Activated B cell treated with CpG ODN at 0.5 μM for 24 hours (primary cell): ENCODE data around the gene SMTN. TPM values are rescaled to one million over a fixed set of nuclear protein-coding genes. Genes with fewer than 3 reads are reported as not detected.
"Not testable (repeated sequence)": the region's sequence is repeated elsewhere in the genome, so short reads cannot be mapped to it uniquely, and the experiment has no call there.

Experiments used
- ATAC-seq: fragments of 200-7000 bp; cut with Tn5 transposase; one replicate; pipeline ENCODE4 v1.10.0; 2021; ENCODE audit warnings: low read depth, mild to moderate bottlenecking, moderate library complexity
- CTCF ChIA-PET: fragments of 350-600 bp; sonication (Branson Sonifier 250); formaldehyde crosslinking; loops from one replicate; lab custom pipeline; 2021; ENCODE audit warnings: antibody characterized with exemption; lab: Charles Lee
- POLR2A ChIA-PET: fragments of 350-600 bp; sonication (Branson Sonifier 250); formaldehyde crosslinking; loops from one replicate; lab custom pipeline; 2021; ENCODE audit warnings: antibody characterized with exemption; lab: Charles Lee
- DNase-seq: peaks from one replicate; pipeline ENCODE4 v3.0.0; 2022
- H3K27ac Mint-ChIP-seq: one replicate; pipeline ENCODE4 v1.8.0; 2020; ENCODE audit warnings: mixed read lengths
- H3K27me3 Mint-ChIP-seq: one replicate; pipeline ENCODE4 v1.8.0; 2021; ENCODE audit warnings: mixed read lengths
- H3K36me3 Mint-ChIP-seq: one replicate; pipeline ENCODE4 v1.8.0; 2021; ENCODE audit warnings: low read depth, mixed read lengths
- H3K4me1 Mint-ChIP-seq: one replicate; pipeline ENCODE4 v1.8.0; 2021; ENCODE audit warnings: mixed read lengths
- H3K4me3 Mint-ChIP-seq: one replicate; pipeline ENCODE4 v1.8.0; 2020; ENCODE audit warnings: mild to moderate bottlenecking, mixed read lengths
- H3K9me3 Mint-ChIP-seq: one replicate; pipeline ENCODE4 v1.8.0; 2020; ENCODE audit warnings: mixed read lengths
- intact Hi-C: fragments of 100-400 bp; cut with micrococcal nuclease; formaldehyde crosslinking; loops from one replicate; pipeline ENCODE4 v1.15.1; 2024
- total RNA-seq: library from RNA; stranded (reverse); gene quantifications from 2 replicates; pipeline ENCODE4 v1.2.3, GENCODE V29; 2022
- TF ChIP-seq, protein P1 (sequence below): fragments of 200-600 bp; IDR thresholded peaks from one replicate; pipeline ENCODE4 v1.8.0; 2022; ENCODE audit warnings: antibody characterized with exemption, mild to moderate bottlenecking

SMTN gene
- total RNA-seq, 1 donor from 2014 or later, result 3.1 TPM

DNA sequence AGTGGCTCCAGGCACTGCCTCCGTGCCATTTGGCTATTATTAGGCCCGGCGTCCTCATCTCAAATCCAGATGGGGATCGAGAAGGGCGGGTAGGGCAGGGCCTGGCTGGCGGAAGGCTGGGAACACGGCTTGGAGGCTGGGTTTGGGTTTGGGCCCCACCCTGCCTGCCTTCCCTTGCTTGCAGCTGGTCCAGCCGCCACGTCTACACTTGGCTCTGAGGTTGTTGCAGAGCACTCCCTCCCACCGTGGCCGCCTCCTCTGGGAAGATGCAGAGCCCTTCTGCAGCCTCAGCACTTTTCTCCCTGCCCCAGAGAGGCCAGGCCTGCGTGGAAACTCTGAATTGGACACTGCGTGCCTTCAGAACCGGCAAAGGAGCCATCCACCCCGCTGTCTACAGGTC lies 5.2 kb upstream of the SMTN start:
- intact Hi-C loops, result no loop called here
- ChIA-PET POLR2A (no interaction called here), CTCF (no interaction called here)
- DNase-seq, result no peak
- TF ChIP-seq, protein P1, sequence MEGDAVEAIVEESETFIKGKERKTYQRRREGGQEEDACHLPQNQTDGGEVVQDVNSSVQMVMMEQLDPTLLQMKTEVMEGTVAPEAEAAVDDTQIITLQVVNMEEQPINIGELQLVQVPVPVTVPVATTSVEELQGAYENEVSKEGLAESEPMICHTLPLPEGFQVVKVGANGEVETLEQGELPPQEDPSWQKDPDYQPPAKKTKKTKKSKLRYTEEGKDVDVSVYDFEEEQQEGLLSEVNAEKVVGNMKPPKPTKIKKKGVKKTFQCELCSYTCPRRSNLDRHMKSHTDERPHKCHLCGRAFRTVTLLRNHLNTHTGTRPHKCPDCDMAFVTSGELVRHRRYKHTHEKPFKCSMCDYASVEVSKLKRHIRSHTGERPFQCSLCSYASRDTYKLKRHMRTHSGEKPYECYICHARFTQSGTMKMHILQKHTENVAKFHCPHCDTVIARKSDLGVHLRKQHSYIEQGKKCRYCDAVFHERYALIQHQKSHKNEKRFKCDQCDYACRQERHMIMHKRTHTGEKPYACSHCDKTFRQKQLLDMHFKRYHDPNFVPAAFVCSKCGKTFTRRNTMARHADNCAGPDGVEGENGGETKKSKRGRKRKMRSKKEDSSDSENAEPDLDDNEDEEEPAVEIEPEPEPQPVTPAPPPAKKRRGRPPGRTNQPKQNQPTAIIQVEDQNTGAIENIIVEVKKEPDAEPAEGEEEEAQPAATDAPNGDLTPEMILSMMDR, result no peak
- no peak for ATAC-seq
- no peaks in the 10 kb centered on the region for H3K36me3 Mint-ChIP-seq
- no peaks in the 10 kb centered on the region for H3K27me3 Mint-ChIP-seq
- H3K27ac Mint-ChIP-seq, result no peak overlapping the region
- H3K4me1 Mint-ChIP-seq, result peaks cover 4% of the 10 kb centered on the region
- H3K9me3 Mint-ChIP-seq, result no peaks in the 10 kb centered on the region
- no peak overlapping the region for H3K4me3 Mint-ChIP-seq

GRCh38 chr22:31077681-31078080 lies 3.4 kb upstream of the SMTN start:
- ATAC-seq (no peak), DNase-seq (no peak)
- intact Hi-C loops, result no loop called here
- H3K9me3 Mint-ChIP-seq, result no peaks in the 10 kb centered on the region
- no peak overlapping the region for H3K27ac Mint-ChIP-seq
- peaks cover 16% of the 10 kb centered on the region for H3K4me1 Mint-ChIP-seq
- CTCF ChIA-PET, result no interaction called here
- no peaks in the 10 kb centered on the region for H3K27me3 Mint-ChIP-seq
- POLR2A ChIA-PET, result no interaction called here
- H3K36me3 Mint-ChIP-seq, result no peaks in the 10 kb centered on the region
- H3K4me3 Mint-ChIP-seq, result no peak overlapping the region
- TF ChIP-seq, protein P1, result no peak

GRCh38 chr22:31078389-31078788 lies 2.7 kb upstream of the SMTN start:
- H3K27me3 Mint-ChIP-seq, DNase-seq, H3K9me3 Mint-ChIP-seq, H3K4me3 Mint-ChIP-seq, H3K36me3 Mint-ChIP-seq, CTCF ChIA-PET, H3K27ac Mint-ChIP-seq, intact Hi-C loops, ATAC-seq: not testable (repeated sequence)
- peaks cover 20% of the 10 kb centered on the region for H3K4me1 Mint-ChIP-seq
- POLR2A ChIA-PET, result interaction anchor here (1.5 kb wide), 1 partner anchor 110 kb away, joined by 3 read pairs; the partner anchor contains the start of genes MORC2 and TUG1

- no peak overlapping the region for H3K4me3 Mint-ChIP-seq
- H3K9me3 Mint-ChIP-seq, result no peaks in the 10 kb centered on the region
- no peak overlapping the region for H3K27ac Mint-ChIP-seq
- DNase-seq (no peak), ATAC-seq (no peak)
- intact Hi-C loops, result no loop called here
- no peaks in the 10 kb centered on the region for H3K27me3 Mint-ChIP-seq
- no peaks in the 10 kb centered on the region for H3K36me3 Mint-ChIP-seq
- CTCF ChIA-PET, result no interaction called here
- peaks cover 28% of the 10 kb centered on the region for H3K4me1 Mint-ChIP-seq
- POLR2A ChIA-PET, result interaction anchor here (1.0 to 1.5 kb wide), 2 partner anchors 110 to 157 kb away, joined by 3 to 5 read pairs; partner anchors contain the start of genes MORC2 and TUG1
- TF ChIP-seq, protein P1, result no peak
Measured at GRCh38 chr22:31079095-31079642, 1.9 kb upstream of the SMTN start.

DNA sequence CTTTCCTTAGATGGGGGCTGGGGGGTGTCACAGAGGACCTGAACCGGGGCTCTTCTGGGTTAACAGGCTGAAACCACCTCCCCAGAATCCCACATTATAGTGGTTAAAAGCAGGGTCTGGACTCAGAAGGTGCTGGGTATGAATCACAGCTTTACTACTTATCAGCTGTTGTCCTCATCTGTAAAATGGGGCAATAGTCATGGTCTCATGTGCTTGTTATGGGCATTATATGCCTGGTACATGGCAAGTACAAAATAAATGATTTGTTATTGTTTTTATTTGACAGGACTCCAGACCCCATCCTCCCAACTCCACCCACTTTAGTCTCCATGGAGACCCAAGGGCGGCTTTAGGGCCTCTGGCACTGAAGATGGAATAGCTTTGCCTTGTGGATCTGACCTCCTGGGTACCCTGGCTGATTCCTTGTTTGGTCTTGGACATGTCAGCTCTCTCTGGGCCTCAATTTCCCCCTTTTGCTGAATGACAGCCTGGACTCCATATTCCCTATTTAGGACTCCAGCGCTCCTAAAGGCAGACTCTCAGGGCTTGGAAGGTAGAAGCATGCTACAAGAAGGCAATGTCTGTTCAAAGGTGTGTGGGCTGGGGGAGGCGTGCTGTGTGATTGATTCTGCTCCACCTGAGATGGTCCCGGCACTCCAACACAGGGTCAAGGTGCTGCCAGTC lies 812 bp upstream of the SMTN start:
- DNase-seq, result no peak
- no peak overlapping the region for H3K27ac Mint-ChIP-seq

More for the DNA sequence above, 812 bp upstream of the SMTN start:
- ATAC-seq, result no peak
- ChIA-PET CTCF (no interaction called here), POLR2A (interaction anchor here (0.6 to 1.4 kb wide), 2 partner anchors 111 to 210 kb away, joined by 3 to 10 read pairs; partner anchors contain the start of genes MORC2 and TUG1)
- H3K27me3 Mint-ChIP-seq, result no peaks in the 10 kb centered on the region
- peak overlapping the region; percentile 90 for H3K4me3 Mint-ChIP-seq
- TF ChIP-seq, protein P1, result no peak
- intact Hi-C loops, result loop anchor here (1.0 to 10.0 kb wide), 6 partner anchors 132 to 813 kb away; partner anchors contain the start of genes DUSP18, LIMK2, MTFP1 and OSM
- peaks cover 32% of the 10 kb centered on the region for H3K4me1 Mint-ChIP-seq
- H3K36me3 Mint-ChIP-seq, result no peaks in the 10 kb centered on the region
- no peaks in the 10 kb centered on the region for H3K9me3 Mint-ChIP-seq
